Effector memory CD4-positive, alpha-beta T cell (primary cell): ENCODE results near the gene SLC22A23.

Experiments
- DNase-seq, 3 donors: peaks; one replicate each; pipeline ENCODE4 v3.0.0-alpha.2; 2020
- H3K27ac ChIP-seq: 2 replicates; pipeline ENCODE4 v1.7.0; 2013; ENCODE audit warnings: mild to moderate bottlenecking, low read length, moderate library complexity; ENCODE audit not compliant: insufficient read depth, poor library complexity, severe bottlenecking
- H3K27me3 ChIP-seq: replicated peaks from 2 replicates; pipeline ENCODE4 v1.7.0; 2013; ENCODE audit warnings: mild to moderate bottlenecking, low read length; ENCODE audit not compliant: insufficient read depth, control insufficient read depth, poor library complexity, severe bottlenecking
- H3K36me3 ChIP-seq: 2 replicates; pipeline ENCODE4 v1.7.0; 2013; ENCODE audit warnings: mild to moderate bottlenecking, low read length, moderate library complexity; ENCODE audit not compliant: control insufficient read depth, insufficient read depth
- H3K4me1 ChIP-seq: 2 replicates; pipeline ENCODE4 v1.7.0; 2013; ENCODE audit warnings: low read length, mild to moderate bottlenecking; ENCODE audit not compliant: control insufficient read depth, insufficient read depth, poor library complexity, severe bottlenecking
- H3K4me3 ChIP-seq: 2 replicates; pipeline ENCODE4 v1.7.0; 2013; ENCODE audit warnings: low read length, low read depth, mild to moderate bottlenecking; ENCODE audit not compliant: insufficient read depth, poor library complexity, severe bottlenecking
- H3K9me3 ChIP-seq: 2 replicates; pipeline ENCODE4 v1.7.0; 2013; ENCODE audit warnings: mild to moderate bottlenecking, low read length, moderate library complexity; ENCODE audit not compliant: control insufficient read depth

SLC22A23 gene

GRCh38 chr6:3294921-3295871 is 161.7 kb downstream of the SLC22A23 start:
- Histone ChIP-seq H3K36me3 (no peaks in the 10 kb centered on the region), H3K27me3 (no peaks in the 10 kb centered on the region), H3K9me3 (no peaks in the 10 kb centered on the region), H3K4me3 (no peak overlapping the region), H3K27ac (no peak overlapping the region), H3K4me1 (no peaks in the 10 kb centered on the region)
- no peak for DNase-seq

GRCh38 chr6:3294396-3294795 is 162.5 kb downstream of the SLC22A23 start:
- H3K27me3 ChIP-seq = no peaks in the 10 kb centered on the region
- H3K4me3 ChIP-seq = no peak overlapping the region
- no peak for DNase-seq
- H3K9me3 ChIP-seq = no peaks in the 10 kb centered on the region
- no peaks in the 10 kb centered on the region for H3K4me1 ChIP-seq
- H3K36me3 ChIP-seq = no peaks in the 10 kb centered on the region
- H3K27ac ChIP-seq = no peak overlapping the region

DNA sequence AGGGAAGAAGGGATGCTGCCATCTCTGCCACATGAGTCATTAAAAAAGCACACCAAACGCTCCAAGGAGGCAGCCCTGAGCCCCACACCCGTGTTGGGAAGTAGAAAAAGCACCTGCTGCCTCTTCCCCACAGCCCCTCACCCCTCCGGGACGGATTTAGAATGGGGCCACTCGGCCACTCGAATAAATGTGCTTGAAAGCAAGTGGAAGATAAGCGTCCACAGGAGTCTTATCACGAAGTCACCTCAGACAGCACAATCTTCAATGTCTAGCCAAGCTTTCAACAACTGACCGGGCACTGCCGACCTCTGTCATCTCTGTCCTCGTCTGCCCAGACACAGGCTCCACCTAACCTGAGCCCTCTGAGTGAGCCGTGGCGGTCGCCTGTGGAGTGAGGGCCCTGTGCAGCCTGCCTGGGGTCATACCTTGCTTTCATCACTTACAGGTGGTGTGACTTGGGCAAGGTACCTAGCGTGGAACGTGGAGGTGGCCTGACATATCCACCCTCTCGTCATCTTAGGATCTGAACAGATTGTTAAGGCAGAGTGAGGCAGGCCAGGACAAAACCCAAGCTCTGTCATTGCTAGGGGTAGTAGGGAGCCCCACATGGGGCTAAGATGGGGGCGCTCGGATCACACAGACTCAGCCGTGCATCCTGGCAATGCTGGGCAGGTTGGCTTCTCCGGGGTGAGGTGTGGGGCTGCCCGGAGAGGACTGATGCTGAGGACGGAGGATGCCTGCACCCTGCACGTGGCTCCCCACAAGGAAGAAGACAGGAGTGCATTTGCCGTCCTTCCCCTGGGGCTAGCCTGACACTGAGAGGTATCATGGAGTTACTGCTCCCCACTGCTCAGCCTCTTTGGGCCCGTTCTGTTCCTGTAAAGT is 163.3 kb downstream of the SLC22A23 start:
- no peaks in the 10 kb centered on the region for H3K27me3 ChIP-seq
- H3K4me1 ChIP-seq = no peaks in the 10 kb centered on the region
- H3K9me3 ChIP-seq = no peaks in the 10 kb centered on the region
- no peak overlapping the region for H3K27ac ChIP-seq
- no peak overlapping the region for H3K4me3 ChIP-seq
- H3K36me3 ChIP-seq = no peaks in the 10 kb centered on the region
- no peak for DNase-seq

GRCh38 chr6:3292431-3293197 is 164.2 kb downstream of the SLC22A23 start:
- no peaks in the 10 kb centered on the region for H3K36me3 ChIP-seq
- no peak for DNase-seq
- no peaks in the 10 kb centered on the region for H3K9me3 ChIP-seq
- no peak overlapping the region for H3K4me3 ChIP-seq
- H3K4me1 ChIP-seq = no peaks in the 10 kb centered on the region
- H3K27me3 ChIP-seq = no peaks in the 10 kb centered on the region
- H3K27ac ChIP-seq = no peak overlapping the region

GRCh38 chr6:3291987-3292386 is 164.9 kb downstream of the SLC22A23 start:
- Histone ChIP-seq H3K4me3 (no peak overlapping the region), H3K9me3 (no peaks in the 10 kb centered on the region), H3K27me3 (no peaks in the 10 kb centered on the region), H3K27ac (no peak overlapping the region), H3K36me3 (no peaks in the 10 kb centered on the region), H3K4me1 (no peaks in the 10 kb centered on the region)
- DNase-seq = no peak

DNA sequence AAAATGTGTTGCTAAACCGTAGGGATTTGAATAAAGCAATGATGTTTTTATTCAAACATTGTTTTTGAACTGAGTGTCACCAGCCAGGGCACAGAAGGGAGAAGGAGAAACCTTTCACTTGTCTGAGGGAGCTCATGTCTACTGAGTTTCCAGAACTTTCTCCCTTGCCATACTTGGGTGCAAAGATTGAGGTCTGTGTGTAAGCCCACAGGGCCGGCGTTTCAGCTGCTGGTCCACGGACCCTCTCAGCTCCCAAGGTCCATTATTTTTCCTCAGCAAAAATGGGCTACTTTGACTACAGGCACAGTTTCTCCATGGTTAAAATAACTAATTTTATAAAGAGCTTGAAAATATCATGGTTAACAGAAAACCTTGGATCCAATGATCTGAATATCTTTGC is 165.5 kb downstream of the SLC22A23 start:
- H3K27ac ChIP-seq = no peak overlapping the region
- H3K27me3 ChIP-seq = no peaks in the 10 kb centered on the region
- H3K4me3 ChIP-seq = no peak overlapping the region
- no peaks in the 10 kb centered on the region for H3K36me3 ChIP-seq
- DNase-seq = no peak
- no peaks in the 10 kb centered on the region for H3K9me3 ChIP-seq
- no peaks in the 10 kb centered on the region for H3K4me1 ChIP-seq

GRCh38 chr6:3290931-3291211 is 166.0 kb downstream of the SLC22A23 start:
- Histone ChIP-seq H3K4me1 (no peaks in the 10 kb centered on the region), H3K4me3 (no peak overlapping the region), H3K27me3 (no peaks in the 10 kb centered on the region), H3K9me3 (no peaks in the 10 kb centered on the region), H3K36me3 (no peaks in the 10 kb centered on the region), H3K27ac (no peak overlapping the region)
- no peak for DNase-seq

DNA sequence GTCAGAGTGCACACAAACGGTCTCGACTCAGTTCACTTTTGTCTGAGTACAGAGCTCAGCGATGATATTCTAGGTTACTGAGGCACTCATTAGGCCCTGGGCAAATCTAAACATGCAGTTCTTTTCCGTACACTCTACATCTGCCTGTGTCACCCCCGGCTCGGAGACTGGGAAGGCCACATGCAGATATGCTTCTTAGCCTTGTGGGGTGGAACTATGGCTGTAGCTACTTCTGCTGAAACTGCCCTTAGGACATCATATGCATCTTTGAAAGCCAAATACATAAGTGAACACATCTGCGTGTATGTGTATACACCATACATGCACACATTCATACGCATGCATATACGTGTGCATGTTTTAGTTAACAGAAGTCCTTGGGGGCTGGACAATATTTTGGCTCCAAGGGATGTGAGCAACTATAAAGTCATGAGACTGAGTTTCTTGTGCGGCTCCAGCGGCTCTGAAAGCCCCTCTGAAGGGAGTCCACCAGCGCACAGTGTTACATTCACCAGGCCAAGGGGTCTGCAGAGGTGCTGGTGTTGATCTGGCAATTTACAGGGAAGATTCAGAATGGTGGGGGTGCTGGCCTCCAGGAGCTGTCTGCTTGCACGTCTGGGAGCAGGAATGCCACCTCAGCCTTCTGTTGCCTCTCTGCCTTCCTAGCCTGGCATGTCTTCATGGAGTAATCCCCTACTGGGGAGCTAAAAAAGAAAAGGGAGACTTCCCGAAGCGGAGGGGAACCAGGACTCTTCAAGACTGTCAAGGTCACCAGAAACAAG is 166.5 kb downstream of the SLC22A23 start:
- H3K4me3 ChIP-seq = no peak overlapping the region
- no peaks in the 10 kb centered on the region for H3K4me1 ChIP-seq
- no peaks in the 10 kb centered on the region for H3K27me3 ChIP-seq
- no peaks in the 10 kb centered on the region for H3K36me3 ChIP-seq
- no peaks in the 10 kb centered on the region for H3K9me3 ChIP-seq
- no peak for DNase-seq
- H3K27ac ChIP-seq = no peak overlapping the region

GRCh38 chr6:3289664-3290055 is 167.2 kb downstream of the SLC22A23 start:
- H3K36me3 ChIP-seq = peaks cover 4% of the 10 kb centered on the region
- no peak overlapping the region for H3K4me3 ChIP-seq
- no peaks in the 10 kb centered on the region for H3K9me3 ChIP-seq
- H3K27ac ChIP-seq = no peak overlapping the region
- no peaks in the 10 kb centered on the region for H3K4me1 ChIP-seq
- no peak for DNase-seq
- H3K27me3 ChIP-seq = no peaks in the 10 kb centered on the region
